GM04503 (cell line): ENCODE measurements around the gene A4GALT.

Experiments
- DNase-seq: peaks from one replicate; pipeline ENCODE4 v3.0.0-alpha.2; 2012; ENCODE audit warnings: low read depth

The A4GALT gene

GRCh38 chr22:42649246-42650099 is 71.2 kb downstream of the A4GALT start, which contains the start of gene CYB5R3:
Gene CYB5R3, minus strand, starts transcription at chr22:42649392. Its CDS starts 77 bp downstream, at chr22:42649315.
- DNase-seq, result no peak

GRCh38 chr22:42648368-42649245 is 72.1 kb downstream of the A4GALT start:
- no peak for DNase-seq

- DNase-seq, result no peak
Observed at GRCh38 chr22:42648017-42648367, 72.7 kb downstream of the A4GALT start.

- DNase-seq, result no peak
Observed at GRCh38 chr22:42646569-42647525, 73.8 kb downstream of the A4GALT start.

- DNase-seq, result no peak
Observed at GRCh38 chr22:42645938-42646568, 74.6 kb downstream of the A4GALT start.

- DNase-seq, result no peak
Observed at GRCh38 chr22:42645341-42645937, 75.2 kb downstream of the A4GALT start.

GRCh38 chr22:42644422-42645340 is 76.0 kb downstream of the A4GALT start:
- DNase-seq, result no peak

- DNase-seq, result no peak
Observed at GRCh38 chr22:42643634-42644421, 76.8 kb downstream of the A4GALT start.

GRCh38 chr22:42642806-42643633 is 77.7 kb downstream of the A4GALT start:
- no peak for DNase-seq
